A673 (cell line): ENCODE data around the gene C12orf57. TPM values are rescaled to one million over a fixed set of nuclear protein-coding genes. Genes with fewer than 3 reads are reported as not detected.
A peak's percentile ranks its signal among the peaks of the same experiment; 100 is the strongest.

Source experiments
- BruUV-seq: library from RNA; stranded (reverse); fragments of 400-500 nt; replicated peaks from 2 replicates; lab custom pipeline; 2021; lab: Mats Ljungman, UMichigan
- CTCF ChIA-PET: fragments of 300-600 bp; sonication (Branson Sonifier 250); formaldehyde crosslinking; loops from one replicate; lab custom pipeline; 2022; ENCODE audit warnings: antibody characterized with exemption; lab: Charles Lee
- POLR2A ChIA-PET: fragments of 300-600 bp; sonication (Branson Sonifier 250); formaldehyde crosslinking; loops from one replicate; lab custom pipeline; 2022; ENCODE audit warnings: antibody characterized with exemption; ENCODE audit not compliant: low non-redundant PET; lab: Charles Lee
- DNase-seq: peaks from one replicate; pipeline ENCODE4 v3.0.0-alpha.2; 2015; ENCODE audit warnings: low spot score
- H3K27ac ChIP-seq: fragments of 200-600 bp; sonication (generic); 2 replicates; pipeline ENCODE4 v1.5.1; 2016; ENCODE audit warnings: mixed run types, low read depth, mild to moderate bottlenecking, mixed read lengths, antibody characterized with exemption, low read length; ENCODE audit not compliant: poor library complexity, severe bottlenecking
- H3K27me3 ChIP-seq: fragments of 200-600 bp; sonication (generic); replicated peaks from 2 replicates; pipeline ENCODE4 v1.6.1; 2017; ENCODE audit warnings: mixed run types, low read depth, mild to moderate bottlenecking, mixed read lengths, antibody characterized with exemption, low read length; ENCODE audit not compliant: insufficient read depth, poor library complexity
- H3K36me3 ChIP-seq: fragments of 200-600 bp; sonication (generic); 2 replicates; pipeline ENCODE4 v1.6.1; 2016; ENCODE audit warnings: mixed run types, mild to moderate bottlenecking, mixed read lengths, antibody characterized with exemption, low read length; ENCODE audit not compliant: insufficient read depth, poor library complexity, severe bottlenecking
- H3K4me1 ChIP-seq: fragments of 200-600 bp; sonication (generic); 2 replicates; pipeline ENCODE4 v1.6.1; 2017; ENCODE audit warnings: mixed run types, mild to moderate bottlenecking, mixed read lengths, antibody characterized with exemption, low read length; ENCODE audit not compliant: insufficient read depth, poor library complexity, severe bottlenecking
- H3K4me3 ChIP-seq: fragments of 200-600 bp; sonication (generic); 2 replicates; pipeline ENCODE4 v1.5.1; 2016; ENCODE audit warnings: low read depth, mixed run types, mild to moderate bottlenecking, mixed read lengths, low read length; ENCODE audit not compliant: poor library complexity, severe bottlenecking
- H3K9me3 ChIP-seq: fragments of 200-600 bp; sonication (generic); 2 replicates; pipeline ENCODE4 v1.6.1; 2016; ENCODE audit warnings: mixed run types, low read depth, mild to moderate bottlenecking, mixed read lengths, antibody characterized with exemption, low read length; ENCODE audit not compliant: poor library complexity, severe bottlenecking
- CTCF ChIP-seq: fragments of 300-800, 200-600 bp; sonication (generic); conservative IDR thresholded peaks from 2 replicates; pipeline ENCODE4 v1.5.1; 2017; ENCODE audit warnings: low read depth, mild to moderate bottlenecking, antibody characterized with exemption, low read length, moderate library complexity, mixed read lengths
- EZH2 ChIP-seq: fragments of 200-600 bp; sonication (generic); IDR thresholded peaks from 2 replicates; pipeline ENCODE4 v1.6.1; 2017; ENCODE audit warnings: borderline replicate concordance, low read depth, mild to moderate bottlenecking, mixed read lengths, antibody characterized with exemption, low read length; ENCODE audit not compliant: poor library complexity, severe bottlenecking
- intact Hi-C: fragments of 100-400 bp; cut with micrococcal nuclease; formaldehyde crosslinking; loops from one replicate; pipeline ENCODE4 v1.10.0; 2022; ENCODE audit not compliant: unreplicated experiment
- total RNA-seq: library from RNA; stranded (reverse); gene quantifications from 2 replicates; pipeline ENCODE4 v1.2.3, GENCODE V29; 2021

The C12orf57 gene
- total RNA-seq, 1 experiment from 2014 or later, result 260 TPM

DNA sequence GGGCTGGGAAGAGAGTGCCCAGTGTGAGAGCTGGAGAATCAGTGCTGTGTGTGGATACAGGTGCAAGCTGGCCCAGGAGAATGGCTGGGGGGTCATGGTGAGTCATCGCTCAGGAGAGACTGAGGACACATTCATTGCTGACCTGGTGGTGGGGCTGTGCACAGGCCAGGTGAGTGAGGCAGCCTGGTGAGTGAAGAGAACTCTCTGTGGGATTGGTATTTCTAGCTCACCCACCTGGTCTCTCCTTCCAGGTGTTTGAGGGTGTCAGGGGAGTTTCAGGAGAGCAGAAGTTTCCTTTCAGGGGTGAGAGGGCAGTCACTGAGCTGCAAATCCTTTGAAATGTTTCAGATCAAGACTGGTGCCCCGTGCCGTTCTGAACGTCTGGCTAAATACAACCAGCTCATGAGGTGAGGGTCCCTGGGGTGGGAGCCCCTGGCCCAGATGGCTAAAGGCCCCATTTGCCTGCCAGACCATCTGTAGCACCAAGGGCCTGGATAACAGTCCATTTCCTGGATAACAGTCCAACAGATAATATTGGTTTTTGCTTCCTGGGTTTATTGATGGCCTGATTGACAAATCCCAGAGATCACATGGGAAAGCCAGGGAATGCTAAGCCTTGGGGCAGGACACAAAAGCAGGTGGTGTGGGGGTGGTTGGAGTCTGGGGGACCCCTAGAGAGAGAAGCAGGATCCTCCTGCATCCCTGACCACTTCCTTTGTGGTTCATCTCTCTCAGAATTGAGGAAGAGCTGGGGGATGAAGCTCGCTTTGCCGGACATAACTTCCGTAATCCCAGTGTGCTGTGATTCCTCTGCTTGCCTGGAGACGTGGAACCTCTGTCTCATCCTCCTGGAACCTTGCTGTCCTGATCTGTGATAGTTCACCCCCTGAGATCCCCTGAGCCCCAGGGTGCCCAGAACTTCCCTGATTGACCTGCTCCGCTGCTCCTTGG, 21.6 kb upstream of the C12orf57 start:
- DNase-seq, result no peak
- ChIA-PET POLR2A (no interaction called here), CTCF (no interaction called here)
- peaks cover 30% of the 10 kb centered on the region for H3K4me1 ChIP-seq
- no peak overlapping the region for H3K27ac ChIP-seq
- H3K9me3 ChIP-seq, result no peaks in the 10 kb centered on the region
- no peaks in the 10 kb centered on the region for H3K27me3 ChIP-seq
- no TSS peak for BruUV-seq
- TF ChIP-seq CTCF (no peak), EZH2 (no peak)
- intact Hi-C loops, result loop anchor here (5.0 kb wide), 1 partner anchor 170 kb away; the partner anchor contains the start of gene C1R
- peaks cover 50% of the 10 kb centered on the region for H3K36me3 ChIP-seq
- H3K4me3 ChIP-seq, result no peak overlapping the region

DNA sequence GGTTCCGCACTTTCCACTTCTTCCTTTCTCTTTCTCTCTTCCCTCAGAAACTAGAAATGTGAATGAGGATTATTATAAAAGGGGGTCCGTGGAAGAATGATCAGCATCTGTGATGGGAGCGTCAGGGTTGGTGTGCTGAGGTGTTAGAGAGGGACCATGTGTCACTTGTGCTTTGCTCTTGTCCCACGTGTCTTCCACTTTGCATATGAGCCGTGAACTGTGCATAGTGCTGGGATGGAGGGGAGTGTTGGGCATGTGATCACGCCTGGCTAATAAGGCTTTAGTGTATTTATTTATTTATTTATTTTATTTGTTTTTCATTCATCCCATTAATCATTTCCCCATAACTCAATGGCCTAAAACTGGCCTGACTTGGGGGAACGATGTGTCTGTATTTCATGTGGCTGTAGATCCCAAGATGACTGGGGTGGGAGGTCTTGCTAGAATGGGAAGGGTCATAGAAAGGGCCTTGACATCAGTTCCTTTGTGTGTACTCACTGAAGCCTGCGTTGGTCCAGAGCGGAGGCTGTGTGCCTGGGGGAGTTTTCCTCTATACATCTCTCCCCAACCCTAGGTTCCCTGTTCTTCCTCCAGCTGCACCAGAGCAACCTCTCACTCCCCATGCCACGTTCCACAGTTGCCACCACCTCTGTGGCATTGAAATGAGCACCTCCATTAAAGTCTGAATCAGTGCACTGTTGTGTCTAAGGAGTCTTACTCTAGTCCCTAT, 20.7 kb upstream of the C12orf57 start:
- intact Hi-C loops, result loop anchor here (5.0 kb wide), 1 partner anchor 169 kb away; the partner anchor contains the start of gene C1R
- DNase-seq, result no peak
- no peak overlapping the region for H3K27ac ChIP-seq
- TF ChIP-seq CTCF (no peak), EZH2 (no peak)
- ChIA-PET POLR2A (no interaction called here), CTCF (no interaction called here)
- H3K4me1 ChIP-seq, result peaks cover 30% of the 10 kb centered on the region
- peaks cover 41% of the 10 kb centered on the region for H3K36me3 ChIP-seq
- TSS peak; percentile 78 for BruUV-seq
- no peaks in the 10 kb centered on the region for H3K27me3 ChIP-seq
- H3K4me3 ChIP-seq, result no peak overlapping the region
- no peaks in the 10 kb centered on the region for H3K9me3 ChIP-seq

- Histone ChIP-seq H3K4me3 (no peak overlapping the region), H3K27me3 (no peaks in the 10 kb centered on the region), H3K27ac (no peak overlapping the region), H3K4me1 (peaks cover 30% of the 10 kb centered on the region), H3K36me3 (peaks cover 40% of the 10 kb centered on the region), H3K9me3 (no peaks in the 10 kb centered on the region)
- ChIA-PET POLR2A (no interaction called here), CTCF (no interaction called here)
- no peak for DNase-seq
- intact Hi-C loops, result loop anchor here (2.0 to 5.0 kb wide), 2 partner anchors 15 to 168 kb away; partner anchors contain the start of gene C1R
- BruUV-seq, result no TSS peak
- TF ChIP-seq CTCF (no peak), EZH2 (no peak)
Measured at GRCh38 chr12:6923851-6924250, 20.0 kb upstream of the C12orf57 start.
